ENCODE results near the gene ADPGK. TPM values are rescaled to one million over a fixed set of nuclear protein-coding genes. Genes with fewer than 3 reads are reported as not detected.

ADPGK gene
- total RNA-seq, 2 donors from 2014 or later, result 96.8 to 135 TPM

DNA sequence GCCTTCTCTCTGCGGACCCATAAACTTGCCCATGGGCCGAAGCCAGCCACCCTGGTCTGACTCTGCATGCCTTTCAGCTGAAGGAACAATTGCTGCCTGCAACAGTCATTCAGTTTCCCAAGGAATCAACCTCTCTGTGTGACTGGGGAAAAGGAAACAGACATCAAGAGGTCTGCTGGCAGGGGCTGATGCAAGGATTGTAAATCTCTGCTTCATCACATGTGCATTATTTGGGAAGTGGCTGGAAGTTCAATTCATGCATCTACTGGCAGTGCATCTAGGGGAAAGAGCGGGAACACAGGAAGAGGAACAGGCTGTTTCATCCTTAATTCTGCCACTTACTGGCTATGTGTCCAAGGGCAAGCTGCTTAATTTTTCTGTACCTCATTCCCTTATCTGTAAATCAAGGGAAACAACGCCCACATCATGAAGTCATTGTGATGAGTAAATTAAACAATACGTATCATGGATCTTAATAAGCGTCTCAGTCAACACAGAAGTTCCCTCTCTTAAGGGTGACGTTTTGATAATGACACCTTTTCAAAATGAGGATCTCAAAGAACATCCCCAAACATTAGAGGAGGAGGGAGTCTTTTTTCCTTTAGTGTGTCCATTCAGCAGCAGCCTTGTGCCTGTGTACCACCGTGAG, 17.4 kb upstream of the ADPGK start:
- no peak overlapping the region for H3K4me3 Mint-ChIP-seq
- no peaks in the 10 kb centered on the region for H3K9me3 Mint-ChIP-seq
- peaks cover 8 to 15% of the 10 kb centered on the region in 2 donors for H3K4me1 Mint-ChIP-seq (ENCODE audit: low read depth in 2 of 2)
- ATAC-seq (no peak), DNase-seq (ENCODE audit: low spot score) (no peak)
- H3K27ac Mint-ChIP-seq, result no peak overlapping the region
- H3K27me3 Mint-ChIP-seq, result peaks cover 21% of the 10 kb centered on the region in 2 donors
- no peaks in the 10 kb centered on the region for H3K36me3 Mint-ChIP-seq

DNA sequence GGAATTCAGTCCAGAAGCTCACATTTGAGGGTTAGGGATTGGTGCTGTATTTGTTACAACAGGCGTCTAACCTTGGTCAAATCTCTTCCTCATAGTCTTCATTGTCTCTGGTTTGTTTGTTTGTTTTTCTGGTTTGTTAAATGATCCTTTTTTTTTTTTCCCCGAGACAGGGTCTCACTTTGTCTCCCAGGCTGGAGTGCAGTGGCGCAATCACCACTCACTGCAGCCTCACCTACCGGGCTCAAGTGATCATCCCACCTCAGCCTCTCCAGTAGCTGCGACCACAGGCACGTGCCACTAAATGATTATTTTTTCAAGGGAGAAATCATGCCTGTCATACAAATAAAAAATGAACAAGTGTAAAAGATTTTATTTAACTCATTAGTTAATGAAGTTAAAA, 14.3 kb upstream of the ADPGK start:
- Mint-ChIP-seq H3K4me1 (ENCODE audit: low read depth in 2 of 2) (peaks cover 4 to 9% of the 10 kb centered on the region in 2 donors), H3K9me3 (no peaks in the 10 kb centered on the region), H3K27me3 (peaks cover 21 to 24% of the 10 kb centered on the region in 2 donors), H3K27ac (no peak overlapping the region), H3K4me3 (peak overlapping the region; percentile 72), H3K36me3 (no peaks in the 10 kb centered on the region)
- DNase-seq (ENCODE audit: low spot score) (no peak), ATAC-seq (no peak)

DNA sequence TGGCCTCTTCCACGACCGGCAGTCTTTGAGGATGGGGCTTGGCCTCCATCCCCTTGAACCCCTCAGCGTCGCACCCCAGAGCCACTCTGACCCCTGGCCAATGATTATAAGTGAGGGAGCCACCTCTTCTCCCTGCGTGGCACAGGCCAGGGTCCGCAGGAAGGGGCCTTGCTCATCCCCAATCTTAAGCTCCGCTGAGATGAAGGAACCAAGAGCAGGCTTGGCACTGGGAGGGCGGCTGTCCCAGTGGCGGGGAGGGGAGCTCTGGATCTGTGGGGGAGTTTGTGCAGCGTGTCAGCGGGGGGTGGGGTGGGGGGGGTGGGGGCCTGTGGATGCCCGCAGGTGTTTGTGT, 13.8 kb upstream of the ADPGK start:
- H3K4me1 Mint-ChIP-seq (ENCODE audit: low read depth in 2 of 2), result peaks cover 4 to 9% of the 10 kb centered on the region in 2 donors
- peaks cover 22 to 24% of the 10 kb centered on the region in 2 donors for H3K27me3 Mint-ChIP-seq
- DNase-seq (ENCODE audit: low spot score), result no peak
- ATAC-seq, result no peak
- peak overlapping the region; percentile 72 for H3K4me3 Mint-ChIP-seq
- no peak overlapping the region for H3K27ac Mint-ChIP-seq
- H3K9me3 Mint-ChIP-seq, result no peaks in the 10 kb centered on the region
- H3K36me3 Mint-ChIP-seq, result no peaks in the 10 kb centered on the region

DNA sequence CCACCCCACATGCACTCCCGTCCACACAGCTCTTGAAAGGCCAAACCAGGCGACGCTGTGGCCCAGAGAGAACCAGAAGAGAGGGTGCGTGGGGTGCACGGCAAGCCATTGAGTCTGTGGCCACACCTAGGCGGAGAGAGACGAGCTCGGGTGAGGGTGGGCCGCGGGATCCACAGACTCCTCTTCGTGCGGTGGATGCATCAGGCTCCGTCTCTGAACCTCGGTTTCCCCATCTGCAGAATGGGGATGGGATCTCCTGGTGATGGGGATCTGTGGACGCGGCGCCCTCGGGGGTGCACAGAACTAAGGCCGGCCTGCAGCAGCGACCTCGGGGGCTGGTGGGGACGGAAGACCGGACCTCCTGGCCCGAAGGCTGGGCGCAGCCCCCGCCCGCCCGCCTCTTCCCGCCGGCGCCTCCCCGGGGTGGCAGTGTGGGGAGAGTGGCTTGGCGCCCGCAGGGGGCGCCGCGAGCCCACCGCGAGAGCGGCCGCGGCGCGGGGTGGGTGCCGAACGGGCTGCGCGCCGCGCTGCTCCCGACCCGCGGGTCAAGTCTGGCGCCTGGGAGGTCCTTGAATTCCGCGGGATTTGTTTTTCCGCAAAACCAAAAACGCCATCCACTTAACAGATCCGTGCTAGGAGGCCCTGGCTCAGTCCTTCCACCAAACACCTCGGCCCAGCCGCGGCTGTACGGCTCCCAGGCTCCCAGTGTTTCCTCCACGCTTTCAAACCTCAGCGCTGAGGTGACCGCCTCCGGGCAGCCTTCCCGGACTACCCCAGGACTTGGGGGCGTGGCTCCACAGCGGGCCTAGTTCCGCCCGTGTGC, 13.2 kb upstream of the ADPGK start:
- no peak for DNase-seq (ENCODE audit: low spot score)
- no peaks in the 10 kb centered on the region for H3K9me3 Mint-ChIP-seq
- peaks cover 21 to 26% of the 10 kb centered on the region in 2 donors for H3K27me3 Mint-ChIP-seq
- H3K27ac Mint-ChIP-seq, result peak overlapping the region in 1 of 2 donors; percentile 50
- peak; percentile 91 to 93 for ATAC-seq
- no peaks in the 10 kb centered on the region for H3K36me3 Mint-ChIP-seq
- H3K4me3 Mint-ChIP-seq, result peak overlapping the region; percentile 85
- H3K4me1 Mint-ChIP-seq (ENCODE audit: low read depth in 2 of 2), result peaks cover 4 to 9% of the 10 kb centered on the region in 2 donors

DNA sequence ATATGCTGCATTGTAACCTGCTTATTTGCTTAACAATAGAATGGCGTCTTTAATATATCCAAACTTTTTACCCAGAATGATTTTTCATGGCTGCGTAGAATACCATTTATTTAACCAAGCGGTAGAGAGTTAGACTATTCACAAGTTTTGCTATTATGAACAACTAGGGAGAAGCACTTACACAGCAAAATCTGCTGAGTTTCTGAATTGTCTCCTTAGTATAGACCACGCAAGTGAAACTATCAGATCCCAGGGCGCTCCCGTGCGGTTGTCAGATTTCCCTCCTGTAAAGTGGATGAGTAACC, 12.6 kb upstream of the ADPGK start:
- Mint-ChIP-seq H3K27ac (peak overlapping the region in 1 of 2 donors; percentile 50), H3K27me3 (peaks cover 18 to 22% of the 10 kb centered on the region in 2 donors), H3K36me3 (no peaks in the 10 kb centered on the region), H3K4me3 (peak overlapping the region; percentile 85), H3K4me1 (ENCODE audit: low read depth in 2 of 2) (peaks cover 4 to 9% of the 10 kb centered on the region in 2 donors), H3K9me3 (no peaks in the 10 kb centered on the region)
- no peak for ATAC-seq
- DNase-seq (ENCODE audit: low spot score), result no peak

DNA sequence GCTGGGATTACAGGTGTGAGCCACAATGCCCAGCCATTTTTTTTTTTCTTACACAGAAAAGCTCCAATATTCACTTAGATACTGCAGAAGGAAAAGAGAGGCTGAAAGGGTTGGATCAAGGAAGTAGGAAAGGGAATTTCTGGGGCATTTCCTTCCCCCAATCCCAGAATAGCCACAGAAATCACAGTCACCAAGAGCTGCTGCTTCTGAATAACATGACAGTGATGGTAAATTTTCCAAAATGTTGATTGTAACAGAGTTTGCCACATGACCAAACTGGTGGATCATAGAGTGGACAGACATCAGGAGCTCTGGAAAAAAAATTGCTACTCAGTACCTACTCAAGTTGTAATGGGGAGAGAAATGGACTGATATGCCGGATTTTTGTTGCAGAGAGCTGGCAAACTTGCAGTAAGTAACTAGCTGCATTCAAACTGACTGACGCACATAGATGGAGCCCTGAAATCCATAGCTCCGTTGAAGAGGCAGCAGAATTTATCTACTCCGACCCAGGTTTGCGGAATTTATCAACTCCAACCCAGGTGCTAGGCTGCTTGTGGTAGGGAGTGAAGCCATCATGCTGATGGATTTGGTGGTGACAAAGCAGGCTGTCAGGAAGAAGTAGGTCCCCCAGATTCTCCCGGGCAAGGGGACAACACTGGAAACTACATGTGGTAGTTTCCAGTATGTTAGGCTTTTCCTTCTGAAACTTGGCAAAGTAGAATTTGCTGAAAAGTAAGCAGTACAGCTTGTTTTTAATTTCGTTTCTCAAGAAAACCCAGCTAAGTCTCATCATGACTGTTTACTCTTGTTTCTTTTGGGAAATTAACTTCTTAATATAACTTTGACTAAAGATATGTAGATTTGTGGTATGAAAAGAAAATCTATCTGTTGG, 10.5 kb upstream of the ADPGK start:
- Mint-ChIP-seq H3K27me3 (peaks cover 7 to 10% of the 10 kb centered on the region in 2 donors), H3K9me3 (no peaks in the 10 kb centered on the region), H3K36me3 (no peaks in the 10 kb centered on the region), H3K4me1 (ENCODE audit: low read depth in 2 of 2) (peaks cover 4 to 9% of the 10 kb centered on the region in 2 donors), H3K4me3 (no peak overlapping the region), H3K27ac (no peak overlapping the region)
- DNase-seq (ENCODE audit: low spot score) (no peak), ATAC-seq (no peak)

DNA sequence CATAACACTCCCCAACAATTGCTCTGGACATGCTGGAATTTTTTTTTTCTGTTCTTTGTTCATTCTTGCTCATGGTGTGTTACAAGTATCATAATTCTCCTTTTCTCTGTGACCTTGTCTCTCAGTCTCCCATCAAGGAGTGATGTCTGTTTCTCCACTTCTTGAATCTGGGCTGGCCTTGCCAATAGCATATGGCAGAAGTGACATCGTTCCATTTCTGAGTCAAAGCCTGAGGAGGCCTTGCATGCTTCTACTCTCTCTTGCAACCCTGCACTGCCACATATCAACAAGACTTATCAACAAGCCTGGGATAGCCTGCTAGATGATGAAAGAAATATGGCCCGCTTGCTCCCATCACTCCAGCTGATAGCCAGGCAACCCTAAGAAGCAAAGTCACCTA, 8.9 kb upstream of the ADPGK start:
- Mint-ChIP-seq H3K4me3 (no peak overlapping the region), H3K36me3 (no peaks in the 10 kb centered on the region), H3K27ac (no peak overlapping the region), H3K9me3 (no peaks in the 10 kb centered on the region), H3K27me3 (peaks cover 7 to 10% of the 10 kb centered on the region in 2 donors), H3K4me1 (ENCODE audit: low read depth in 2 of 2) (peaks cover 8 to 18% of the 10 kb centered on the region in 2 donors)
- no peak for ATAC-seq
- DNase-seq (ENCODE audit: low spot score), result no peak

DNA sequence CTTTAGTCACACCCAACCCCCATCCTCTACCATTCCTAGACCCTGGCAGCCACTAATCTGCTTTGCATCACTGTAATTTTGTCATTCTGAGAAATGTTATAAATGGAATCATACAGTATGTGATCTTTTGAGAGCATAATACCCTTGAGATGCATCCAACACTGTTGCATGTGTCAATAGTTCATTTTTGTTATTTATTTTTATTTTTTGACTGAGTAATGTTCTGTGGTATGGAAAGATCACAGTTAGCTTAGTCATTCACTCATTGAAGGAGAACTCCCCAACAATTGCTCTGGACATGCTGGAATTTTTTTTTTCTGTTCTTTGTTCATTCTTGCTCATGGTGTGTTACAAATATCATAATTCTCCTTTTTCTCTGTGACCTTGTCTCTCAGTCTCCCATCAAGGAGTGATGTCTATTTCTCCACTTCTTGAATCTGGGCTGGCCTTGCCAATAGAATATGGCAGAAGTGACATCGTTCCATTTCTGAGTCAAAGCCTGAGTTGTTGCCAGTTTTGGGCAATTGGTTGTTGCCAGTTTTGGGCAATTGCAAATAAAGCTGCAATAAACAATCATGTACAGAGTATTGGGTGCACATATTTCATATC, 6.8 kb upstream of the ADPGK start:
- DNase-seq (ENCODE audit: low spot score) (no peak), ATAC-seq (no peak)
- no peak overlapping the region for H3K27ac Mint-ChIP-seq
- H3K9me3 Mint-ChIP-seq, result no peaks in the 10 kb centered on the region
- no peaks in the 10 kb centered on the region for H3K36me3 Mint-ChIP-seq
- H3K27me3 Mint-ChIP-seq, result peaks cover 7% of the 10 kb centered on the region in 2 donors
- H3K4me3 Mint-ChIP-seq, result no peak overlapping the region
- H3K4me1 Mint-ChIP-seq (ENCODE audit: low read depth in 2 of 2), result peaks cover 13 to 33% of the 10 kb centered on the region in 2 donors

DNA sequence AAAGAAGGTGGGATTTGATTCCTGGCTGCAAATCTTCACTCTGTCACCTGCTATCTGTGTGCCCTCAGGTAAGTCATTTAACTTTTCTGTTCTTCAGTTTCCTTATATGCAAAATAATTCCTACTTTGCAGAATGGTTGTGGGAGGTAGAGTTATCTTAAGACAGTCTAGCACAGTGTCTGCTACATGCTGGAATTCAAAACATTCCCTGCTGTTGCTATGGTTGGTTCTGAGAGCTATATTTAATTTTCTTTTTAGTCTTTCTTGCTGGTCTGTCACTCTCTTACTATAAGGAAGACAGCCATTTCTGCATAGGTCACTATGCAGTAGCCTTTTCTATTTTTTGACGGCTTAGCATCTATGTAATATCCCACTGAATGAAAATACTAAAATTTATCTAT, 4.0 kb upstream of the ADPGK start:
- Mint-ChIP-seq H3K4me3 (no peak overlapping the region), H3K27ac (peak overlapping the region in 1 of 2 donors; percentile 80), H3K4me1 (ENCODE audit: low read depth in 2 of 2) (peaks cover 31 to 50% of the 10 kb centered on the region in 2 donors), H3K27me3 (peaks cover 4 to 5% of the 10 kb centered on the region in 2 donors), H3K36me3 (peaks cover 7% of the 10 kb centered on the region), H3K9me3 (no peaks in the 10 kb centered on the region)
- ATAC-seq (no peak), DNase-seq (ENCODE audit: low spot score) (no peak)

DNA sequence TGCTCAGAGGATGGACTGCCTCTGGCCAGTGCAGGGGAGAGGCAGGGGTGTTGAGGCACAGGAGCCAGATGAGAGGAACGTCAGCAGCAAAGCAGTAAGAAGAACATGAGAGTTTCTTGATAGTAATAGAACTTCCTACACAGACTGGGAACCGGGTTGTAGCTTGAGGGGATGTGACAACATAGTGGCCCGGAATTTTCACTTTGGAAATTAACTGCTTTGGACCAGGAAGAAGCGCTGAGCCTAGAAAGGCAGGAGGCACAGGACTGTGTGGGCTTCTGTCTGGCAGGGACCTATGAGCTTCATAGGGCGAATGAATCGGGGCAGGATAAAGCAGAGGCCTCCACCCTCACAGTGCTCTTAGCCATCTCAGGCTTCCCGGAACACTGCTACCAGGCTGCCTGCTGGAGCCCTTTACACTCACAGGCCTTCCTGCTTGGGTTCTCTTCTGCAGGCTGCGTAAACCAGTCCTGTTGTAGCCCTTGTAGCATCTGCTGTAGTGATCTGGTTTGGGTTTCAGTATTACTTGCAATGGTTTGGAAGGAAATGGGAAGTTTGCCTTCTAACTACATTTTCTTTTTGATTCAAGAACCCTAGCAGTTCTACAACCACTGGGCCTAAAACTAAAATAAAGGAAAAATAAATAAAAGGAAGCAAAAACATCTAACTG, 3.3 kb upstream of the ADPGK start:
- Mint-ChIP-seq H3K4me3 (peak overlapping the region; percentile 86), H3K36me3 (peaks cover 8% of the 10 kb centered on the region), H3K27ac (peak overlapping the region; percentile 64 to 80), H3K4me1 (ENCODE audit: low read depth in 2 of 2) (peaks cover 34 to 56% of the 10 kb centered on the region in 2 donors), H3K9me3 (no peaks in the 10 kb centered on the region), H3K27me3 (no peaks in the 10 kb centered on the region)
- ATAC-seq, result no peak
- no peak for DNase-seq (ENCODE audit: low spot score)

DNA sequence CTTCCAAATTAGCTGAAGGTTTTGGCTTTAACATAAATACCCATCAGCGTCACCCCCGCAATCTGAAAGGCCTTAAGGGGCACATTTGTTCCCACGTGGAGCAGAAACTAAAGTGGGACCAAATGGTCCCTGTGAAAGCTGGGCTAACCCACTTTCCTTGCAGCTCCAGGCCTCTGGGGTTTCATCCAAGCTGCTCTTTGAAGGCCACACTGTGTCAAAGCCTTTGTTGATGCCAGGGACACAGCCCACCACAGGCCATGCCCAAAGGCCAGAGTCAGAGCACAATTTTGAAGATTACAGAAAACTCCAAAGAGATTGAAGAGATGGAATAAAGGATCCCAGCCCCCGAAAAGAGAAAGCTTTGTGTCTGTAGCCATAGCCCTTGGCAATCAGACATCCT, 2.7 kb upstream of the ADPGK start:
- H3K4me3 Mint-ChIP-seq, result peak overlapping the region; percentile 86
- peak overlapping the region; percentile 64 to 80 for H3K27ac Mint-ChIP-seq
- H3K36me3 Mint-ChIP-seq, result peaks cover 11% of the 10 kb centered on the region
- DNase-seq (ENCODE audit: low spot score), result no peak
- no peaks in the 10 kb centered on the region for H3K27me3 Mint-ChIP-seq
- H3K9me3 Mint-ChIP-seq, result no peaks in the 10 kb centered on the region
- peaks cover 40 to 62% of the 10 kb centered on the region in 2 donors for H3K4me1 Mint-ChIP-seq (ENCODE audit: low read depth in 2 of 2)
- no peak for ATAC-seq

DNA sequence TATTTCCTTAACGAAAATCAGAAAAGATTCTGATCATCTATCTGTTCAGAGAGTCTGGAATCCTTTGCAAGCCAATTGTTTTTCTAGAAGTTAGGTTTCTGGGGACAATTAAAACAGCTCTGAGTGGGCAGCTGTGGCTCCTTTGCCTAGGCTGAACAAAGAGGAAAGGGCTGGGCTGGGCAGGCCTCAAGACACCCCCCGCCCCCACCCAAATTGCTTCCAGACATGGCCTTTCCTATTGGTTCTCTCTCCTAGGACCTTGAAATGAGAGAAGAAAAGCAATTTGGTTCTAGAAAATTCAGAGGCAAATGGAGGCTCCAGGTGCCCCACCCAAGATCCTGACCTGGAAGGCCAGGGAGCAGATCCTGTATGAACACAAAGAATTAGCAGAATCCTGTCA, 2.3 kb upstream of the ADPGK start:
- Mint-ChIP-seq H3K36me3 (peaks cover 13% of the 10 kb centered on the region), H3K27me3 (no peaks in the 10 kb centered on the region), H3K4me1 (ENCODE audit: low read depth in 2 of 2) (peaks cover 44 to 66% of the 10 kb centered on the region in 2 donors), H3K27ac (peak overlapping the region; percentile 80 to 91), H3K4me3 (peak overlapping the region; percentile 86), H3K9me3 (no peaks in the 10 kb centered on the region)
- ATAC-seq (no peak), DNase-seq (ENCODE audit: low spot score) (no peak)

DNA sequence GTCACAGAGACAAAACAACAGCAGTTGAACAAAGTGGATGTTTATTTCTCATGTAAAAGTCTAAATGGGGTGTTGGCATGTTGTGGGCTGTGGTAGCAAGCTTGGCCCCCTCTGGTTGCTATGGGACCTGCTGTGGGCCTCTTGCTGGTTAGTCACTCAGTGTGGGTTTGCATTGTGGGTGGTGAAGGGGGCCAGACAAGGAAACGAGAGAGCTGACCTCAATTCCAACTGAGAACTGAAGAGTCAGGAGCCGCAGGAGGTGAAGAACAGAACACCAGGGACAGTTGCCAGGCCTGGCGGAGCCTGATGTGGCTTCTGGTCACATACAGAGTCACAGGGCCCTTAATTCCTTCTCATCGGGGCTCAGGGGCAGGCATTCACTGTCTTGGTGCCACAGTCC, 1.9 kb upstream of the ADPGK start:
- peaks cover 46 to 69% of the 10 kb centered on the region in 2 donors for H3K4me1 Mint-ChIP-seq (ENCODE audit: low read depth in 2 of 2)
- H3K27me3 Mint-ChIP-seq, result no peaks in the 10 kb centered on the region
- peak; percentile 76 for DNase-seq (ENCODE audit: low spot score)
- peak overlapping the region; percentile 86 for H3K4me3 Mint-ChIP-seq
- H3K36me3 Mint-ChIP-seq, result peaks cover 13% of the 10 kb centered on the region
- H3K27ac Mint-ChIP-seq, result peak overlapping the region; percentile 80 to 91
- peak; percentile 38 to 58 for ATAC-seq
- H3K9me3 Mint-ChIP-seq, result no peaks in the 10 kb centered on the region

Data from natural killer cell treated with Interleukin-12 subunit alpha and Interleukin-12 subunit beta and Interleukin-15 and Interleukin-18, amount 100 ng/mL, for 72 hours (primary cell).